DOHH2 (cell line): ENCODE results near the gene FBN3.

Experiments
- CTCF ChIP-seq: fragments of 200-600 bp; sonication (generic); IDR thresholded peaks from one replicate; pipeline ENCODE4 v1.5.1; 2014; ENCODE audit warnings: antibody characterized with exemption, mild to moderate bottlenecking, low read depth, low read length; ENCODE audit not compliant: poor library complexity, severe bottlenecking
- EZH2phosphoT487 ChIP-seq: fragments of 200-600 bp; sonication (generic); IDR thresholded peaks from 2 replicates; pipeline ENCODE4 v1.6.1; 2017; ENCODE audit warnings: borderline replicate concordance, mild to moderate bottlenecking, antibody characterized with exemption, low read length, moderate library complexity, mixed read lengths

DNA sequence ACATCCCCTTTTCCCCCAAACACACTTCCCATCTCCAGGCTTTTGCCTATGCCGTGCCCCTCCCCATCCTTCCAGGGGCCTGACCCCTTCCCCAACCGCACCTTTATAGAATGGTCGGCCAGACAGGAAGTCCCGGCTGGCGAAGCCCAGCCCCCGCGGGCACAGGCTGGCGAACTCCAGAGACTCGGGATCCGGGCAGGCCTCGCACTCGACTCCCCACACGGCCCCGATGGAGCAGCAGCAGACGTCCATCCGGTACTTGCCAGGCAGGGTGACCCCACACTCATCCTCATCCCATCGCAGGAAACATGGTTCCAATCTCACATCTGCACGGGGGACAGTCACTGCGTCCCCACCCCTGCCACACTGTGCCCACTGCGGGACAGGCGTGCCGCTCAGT is 25.7 kb downstream of the FBN3 start:
- TF ChIP-seq CTCF (no peak), EZH2phosphoT487 (no peak)
